Liver (tissue), 3 donors: ENCODE results near the gene FGD2.

Experiments used
- ATF3 ChIP-seq: IDR thresholded peaks from 2 replicates; pipeline ENCODE4 v1.6.1; 2016; ENCODE audit warnings: antibody characterized with exemption
- EGR1 ChIP-seq, 2 donors: IDR thresholded peaks; 2 replicates each; pipeline ENCODE4 v1.6.1; 2016 to 2018; ENCODE audit warnings: antibody characterized with exemption in 2 of 2, low read depth in 2 of 2
- FOXA2 ChIP-seq: IDR thresholded peaks from 2 replicates; pipeline ENCODE4 v1.6.1; 2016; ENCODE audit warnings: antibody characterized with exemption
- GABPA ChIP-seq, 2 donors: IDR thresholded peaks in 1 of 2; conservative IDR thresholded peaks in 1 of 2; 2 replicates each; pipeline ENCODE4 v1.6.1; 2016; ENCODE audit warnings: antibody characterized with exemption in 2 of 2, mild to moderate bottlenecking in 1 of 2, moderate library complexity in 1 of 2
- HNF4A ChIP-seq, 2 donors: conservative IDR thresholded peaks; 2 replicates each; pipeline ENCODE4 v1.6.1; 2016; ENCODE audit warnings: antibody characterized with exemption in 2 of 2, mild to moderate bottlenecking in 2 of 2
- JUND ChIP-seq, 2 donors: IDR thresholded peaks; 2 replicates each; pipeline ENCODE4 v1.6.1; 2016; ENCODE audit warnings: antibody characterized with exemption in 2 of 2
- RAD21 ChIP-seq, 2 donors: IDR thresholded peaks; 2 replicates each; pipeline ENCODE4 v1.6.1; 2016; ENCODE audit warnings: antibody characterized with exemption in 2 of 2, mild to moderate bottlenecking in 2 of 2
- SP1 ChIP-seq: IDR thresholded peaks from 2 replicates; pipeline ENCODE4 v1.6.1; 2018; ENCODE audit warnings: antibody characterized with exemption, mild to moderate bottlenecking
- TAF1 ChIP-seq: conservative IDR thresholded peaks from 2 replicates; pipeline ENCODE4 v1.6.1; 2016; ENCODE audit warnings: antibody characterized with exemption, mild to moderate bottlenecking
- YY1 ChIP-seq: IDR thresholded peaks from 2 replicates; pipeline ENCODE4 v1.6.1; 2016; ENCODE audit warnings: antibody characterized with exemption, mild to moderate bottlenecking
- ZBTB33 ChIP-seq: IDR thresholded peaks from 2 replicates; pipeline ENCODE4 v1.6.1; 2016; ENCODE audit warnings: antibody characterized with exemption
- TF ChIP-seq, protein P1 (sequence below): fragments of 150-350 bp; IDR thresholded peaks from 2 replicates; pipeline ENCODE4 v1.5.1; 2017; ENCODE audit warnings: improper control_type of control experiment, low read depth, low read length; ENCODE audit not compliant: missing input control
- TF ChIP-seq, protein P2 (sequence below): IDR thresholded peaks from 2 replicates; pipeline ENCODE4 v1.6.1; 2016; ENCODE audit warnings: antibody characterized with exemption
- TF ChIP-seq, protein P3 (sequence below): IDR thresholded peaks from 2 replicates; pipeline ENCODE4 v1.6.1; 2016; ENCODE audit warnings: antibody characterized with exemption, mild to moderate bottlenecking
- donor health status: healthy.
- donor health status: healthy.

DNA sequence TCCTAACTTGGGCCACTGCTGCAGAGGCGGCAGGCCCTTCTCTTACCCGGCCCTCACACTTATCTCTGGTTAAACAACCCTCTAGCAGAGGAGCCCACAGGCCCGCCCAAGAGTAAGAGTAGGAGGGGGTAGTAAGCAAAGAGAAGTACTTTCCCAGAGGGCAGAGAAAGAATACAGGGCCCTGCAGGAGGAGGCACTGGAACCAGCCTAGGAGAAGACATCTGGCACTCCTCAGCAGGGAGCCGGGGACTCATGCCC is 29.5 kb upstream of the FGD2 start:
- TF ChIP-seq, protein P1, sequence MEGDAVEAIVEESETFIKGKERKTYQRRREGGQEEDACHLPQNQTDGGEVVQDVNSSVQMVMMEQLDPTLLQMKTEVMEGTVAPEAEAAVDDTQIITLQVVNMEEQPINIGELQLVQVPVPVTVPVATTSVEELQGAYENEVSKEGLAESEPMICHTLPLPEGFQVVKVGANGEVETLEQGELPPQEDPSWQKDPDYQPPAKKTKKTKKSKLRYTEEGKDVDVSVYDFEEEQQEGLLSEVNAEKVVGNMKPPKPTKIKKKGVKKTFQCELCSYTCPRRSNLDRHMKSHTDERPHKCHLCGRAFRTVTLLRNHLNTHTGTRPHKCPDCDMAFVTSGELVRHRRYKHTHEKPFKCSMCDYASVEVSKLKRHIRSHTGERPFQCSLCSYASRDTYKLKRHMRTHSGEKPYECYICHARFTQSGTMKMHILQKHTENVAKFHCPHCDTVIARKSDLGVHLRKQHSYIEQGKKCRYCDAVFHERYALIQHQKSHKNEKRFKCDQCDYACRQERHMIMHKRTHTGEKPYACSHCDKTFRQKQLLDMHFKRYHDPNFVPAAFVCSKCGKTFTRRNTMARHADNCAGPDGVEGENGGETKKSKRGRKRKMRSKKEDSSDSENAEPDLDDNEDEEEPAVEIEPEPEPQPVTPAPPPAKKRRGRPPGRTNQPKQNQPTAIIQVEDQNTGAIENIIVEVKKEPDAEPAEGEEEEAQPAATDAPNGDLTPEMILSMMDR = no peak
- no peak for TF ChIP-seq HNF4A (conservative IDR thresholded peaks at IDR 0.05)
- no peak for TF ChIP-seq RAD21 (IDR thresholded peaks at IDR 0.05)
- TF ChIP-seq ZBTB33 = no peak
- TF ChIP-seq GABPA (IDR thresholded peaks at IDR 0.05 in 1 of 2, conservative IDR thresholded peaks at IDR 0.05 in 1 of 2) = no peak
- no peak for TF ChIP-seq ATF3
- TF ChIP-seq, protein P2, sequence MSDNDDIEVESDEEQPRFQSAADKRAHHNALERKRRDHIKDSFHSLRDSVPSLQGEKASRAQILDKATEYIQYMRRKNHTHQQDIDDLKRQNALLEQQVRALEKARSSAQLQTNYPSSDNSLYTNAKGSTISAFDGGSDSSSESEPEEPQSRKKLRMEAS = no peak
- no peak for TF ChIP-seq JUND (IDR thresholded peaks at IDR 0.05)
- no peak for TF ChIP-seq SP1
- no peak for TF ChIP-seq FOXA2
- TF ChIP-seq, protein P3, sequence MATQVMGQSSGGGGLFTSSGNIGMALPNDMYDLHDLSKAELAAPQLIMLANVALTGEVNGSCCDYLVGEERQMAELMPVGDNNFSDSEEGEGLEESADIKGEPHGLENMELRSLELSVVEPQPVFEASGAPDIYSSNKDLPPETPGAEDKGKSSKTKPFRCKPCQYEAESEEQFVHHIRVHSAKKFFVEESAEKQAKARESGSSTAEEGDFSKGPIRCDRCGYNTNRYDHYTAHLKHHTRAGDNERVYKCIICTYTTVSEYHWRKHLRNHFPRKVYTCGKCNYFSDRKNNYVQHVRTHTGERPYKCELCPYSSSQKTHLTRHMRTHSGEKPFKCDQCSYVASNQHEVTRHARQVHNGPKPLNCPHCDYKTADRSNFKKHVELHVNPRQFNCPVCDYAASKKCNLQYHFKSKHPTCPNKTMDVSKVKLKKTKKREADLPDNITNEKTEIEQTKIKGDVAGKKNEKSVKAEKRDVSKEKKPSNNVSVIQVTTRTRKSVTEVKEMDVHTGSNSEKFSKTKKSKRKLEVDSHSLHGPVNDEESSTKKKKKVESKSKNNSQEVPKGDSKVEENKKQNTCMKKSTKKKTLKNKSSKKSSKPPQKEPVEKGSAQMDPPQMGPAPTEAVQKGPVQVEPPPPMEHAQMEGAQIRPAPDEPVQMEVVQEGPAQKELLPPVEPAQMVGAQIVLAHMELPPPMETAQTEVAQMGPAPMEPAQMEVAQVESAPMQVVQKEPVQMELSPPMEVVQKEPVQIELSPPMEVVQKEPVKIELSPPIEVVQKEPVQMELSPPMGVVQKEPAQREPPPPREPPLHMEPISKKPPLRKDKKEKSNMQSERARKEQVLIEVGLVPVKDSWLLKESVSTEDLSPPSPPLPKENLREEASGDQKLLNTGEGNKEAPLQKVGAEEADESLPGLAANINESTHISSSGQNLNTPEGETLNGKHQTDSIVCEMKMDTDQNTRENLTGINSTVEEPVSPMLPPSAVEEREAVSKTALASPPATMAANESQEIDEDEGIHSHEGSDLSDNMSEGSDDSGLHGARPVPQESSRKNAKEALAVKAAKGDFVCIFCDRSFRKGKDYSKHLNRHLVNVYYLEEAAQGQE = no peak
- no peak for TF ChIP-seq TAF1
- no peak for TF ChIP-seq YY1
- TF ChIP-seq EGR1 (IDR thresholded peaks at IDR 0.05; ENCODE audit: low read depth in 2 of 2) = no peak
